Common myeloid progenitor, CD34-positive (primary cell): Measurements from ENCODE around the gene FOS.

Source experiments
- CTCF ChIA-PET: fragments of 350-600 bp; sonication (Branson Sonifier 250); formaldehyde crosslinking; loops from one replicate; lab custom pipeline; 2021; ENCODE audit warnings: antibody characterized with exemption; lab: Charles Lee
- POLR2A ChIA-PET: fragments of 350-600 bp; sonication (Branson Sonifier 250); formaldehyde crosslinking; loops from one replicate; lab custom pipeline; 2021; ENCODE audit warnings: antibody characterized with exemption; lab: Charles Lee
- DNase-seq, 3 donors: peaks; one replicate each; pipeline versions ENCODE4 v3.0.0 to v3.0.0-alpha.2; 2013
- H3K27ac ChIP-seq, 2 experiments: 1 replicate in 1 of 2; 2 replicates in 1 of 2; pipeline ENCODE4 v1.7.0; 2013; ENCODE audit warnings: inconsistent platforms in 2 of 2, low read length in 2 of 2, mild to moderate bottlenecking in 2 of 2, low read depth in 1 of 2, moderate library complexity in 1 of 2; ENCODE audit not compliant: severe bottlenecking in 2 of 2, insufficient read depth in 1 of 2, poor library complexity in 1 of 2
- H3K27me3 ChIP-seq, 5 experiments: replicated peaks in 2 of 5; 1 replicate in 3 of 5; 2 replicates in 2 of 5; pipeline versions ENCODE4 v1.6.1 to v1.7.0; 2013; ENCODE audit warnings: low read length in 4 of 5, mild to moderate bottlenecking in 2 of 5, moderate library complexity in 2 of 5, inconsistent platforms in 1 of 5; ENCODE audit not compliant: insufficient read depth in 5 of 5, control insufficient read depth in 4 of 5
- H3K36me3 ChIP-seq, 4 experiments: 1 replicate in 2 of 4; 2 replicates in 2 of 4; pipeline versions ENCODE4 v1.6.1 to v1.7.0; 2013; ENCODE audit warnings: low read length in 3 of 4, control low read depth in 1 of 4, mild to moderate bottlenecking in 1 of 4; ENCODE audit not compliant: control insufficient read depth in 4 of 4, insufficient read depth in 4 of 4
- H3K4me1 ChIP-seq, 4 experiments: 1 replicate in 3 of 4; 2 replicates in 1 of 4; pipeline versions ENCODE4 v1.6.1 to v1.7.1; 2013; ENCODE audit warnings: low read length in 3 of 4, mild to moderate bottlenecking in 3 of 4, control low read depth in 1 of 4, inconsistent platforms in 1 of 4, moderate library complexity in 1 of 4; ENCODE audit not compliant: control insufficient read depth in 4 of 4, insufficient read depth in 4 of 4; ENCODE audit errors: control extremely low read depth in 1 of 4
- H3K4me3 ChIP-seq, 7 experiments: 1 replicate in 4 of 7; 2 replicates in 3 of 7; pipeline versions ENCODE4 v1.5.1 to v1.7.0; 2013; ENCODE audit warnings: mild to moderate bottlenecking in 7 of 7, low read length in 6 of 7, moderate library complexity in 6 of 7, inconsistent platforms in 2 of 7, low read depth in 2 of 7, control low read depth in 1 of 7; ENCODE audit not compliant: insufficient read depth in 4 of 7, control insufficient read depth in 1 of 7; ENCODE audit errors: extremely low read depth in 1 of 7
- H3K9me3 ChIP-seq, 5 experiments: 1 replicate in 4 of 5; 2 replicates in 1 of 5; pipeline versions ENCODE4 v1.6.1 to v1.7.1; 2013; ENCODE audit warnings: low read length in 4 of 5, mild to moderate bottlenecking in 2 of 5, inconsistent platforms in 1 of 5, low read depth in 1 of 5, moderate library complexity in 1 of 5; ENCODE audit not compliant: control insufficient read depth in 4 of 5, insufficient read depth in 2 of 5; ENCODE audit errors: control extremely low read depth in 1 of 5
- WGBS: methylation state at CpG from one replicate; pipeline ENCODE4 v1.1.5; 2013; ENCODE audit not compliant: insufficient coverage; 5-methylcytosine and 5-hydroxymethylcytosine counted together

Gene FOS

GRCh38 chr14:75267141-75267721 lies 11.4 kb upstream of the FOS start:
- CTCF ChIA-PET, result interaction anchor here (0.6 to 1.9 kb wide), 8 partner anchors 9 to 160 kb away, joined by 3 to 7 read pairs (median 4); partner anchors contain the start of gene FOS
- DNase-seq, result no peak
- no peaks in the 10 kb centered on the region for H3K9me3 ChIP-seq
- H3K27ac ChIP-seq, result no peak overlapping the region
- H3K27me3 ChIP-seq, result no peaks in the 10 kb centered on the region
- WGBS, result 100% methylated on average over 1 of the region's 3 CpGs
- no peak overlapping the region for H3K4me3 ChIP-seq
- no peaks in the 10 kb centered on the region for H3K36me3 ChIP-seq
- POLR2A ChIA-PET, result no interaction called here
- peaks cover 4 to 15% (median 12%) of the 10 kb centered on the region in 4 experiments for H3K4me1 ChIP-seq

- no peak overlapping the region for H3K4me3 ChIP-seq
- H3K36me3 ChIP-seq, result no peaks in the 10 kb centered on the region
- ChIA-PET POLR2A (interaction anchor here (0.6 to 1.5 kb wide), 5 partner anchors 8 to 92 kb away, joined by 3 to 7 read pairs (median 4); partner anchors contain the start of gene TMED10), CTCF (interaction anchor here (0.5 to 1.9 kb wide), 6 partner anchors 9 to 128 kb away, joined by 3 to 7 read pairs (median 4); no protein-coding TSS in a partner anchor)
- H3K27ac ChIP-seq, result no peak overlapping the region
- no peaks in the 10 kb centered on the region for H3K9me3 ChIP-seq
- no peaks in the 10 kb centered on the region for H3K27me3 ChIP-seq
- 100% methylated on average over 4 of the region's 7 CpGs for WGBS
- peak in 2 of 3 donors; percentile 68 to 72 for DNase-seq
- H3K4me1 ChIP-seq, result peaks cover 9 to 23% (median 19%) of the 10 kb centered on the region in 4 experiments
Measured at GRCh38 chr14:75268633-75269550, 9.7 kb upstream of the FOS start.

GRCh38 chr14:75271514-75271913 lies 7.1 kb upstream of the FOS start:
- DNase-seq, result no peak
- no peak overlapping the region for H3K27ac ChIP-seq
- no peak overlapping the region for H3K4me3 ChIP-seq
- H3K36me3 ChIP-seq, result no peaks in the 10 kb centered on the region
- 100% methylated on average over 3 of the region's 9 CpGs for WGBS
- peaks cover 27 to 48% (median 45%) of the 10 kb centered on the region in 4 experiments for H3K4me1 ChIP-seq
- H3K27me3 ChIP-seq, result no peaks in the 10 kb centered on the region
- CTCF ChIA-PET, result interaction anchor here (1.2 to 1.3 kb wide), 2 partner anchors 12 to 39 kb away, joined by 3 read pairs; no protein-coding TSS in a partner anchor
- POLR2A ChIA-PET, result no interaction called here
- H3K9me3 ChIP-seq, result no peaks in the 10 kb centered on the region

- no peak for DNase-seq
- Histone ChIP-seq H3K4me3 (no peak overlapping the region), H3K36me3 (no peaks in the 10 kb centered on the region), H3K27me3 (no peaks in the 10 kb centered on the region), H3K27ac (no peak overlapping the region), H3K4me1 (peaks cover 30 to 60% (median 58%) of the 10 kb centered on the region in 4 experiments), H3K9me3 (no peaks in the 10 kb centered on the region)
- WGBS, result 96% methylated on average over 9 of the region's 13 CpGs
- CTCF ChIA-PET, result interaction anchor here (0.9 to 3.1 kb wide), 4 partner anchors 14 to 25 kb away, joined by 3 to 12 read pairs (median 4); no protein-coding TSS in a partner anchor
- POLR2A ChIA-PET, result interaction anchor here (7.1 kb wide), 1 partner anchor 15 kb away, joined by 87 read pairs; no protein-coding TSS in a partner anchor
Measured at GRCh38 chr14:75273272-75274049, 5.2 kb upstream of the FOS start.

GRCh38 chr14:75274050-75274898 lies 4.4 kb upstream of the FOS start:
- WGBS, result 50% methylated on average over 3 of the region's 6 CpGs
- peak overlapping the region in 1 of 2 experiments; percentile 59 for H3K27ac ChIP-seq
- peaks cover 0 to 6% (median 3%) of the 10 kb centered on the region in 5 experiments for H3K9me3 ChIP-seq

More at GRCh38 chr14:75274050-75274898, 4.4 kb upstream of the FOS start:
- Histone ChIP-seq H3K36me3 (peaks cover 0 to 6% (median 0%) of the 10 kb centered on the region in 4 experiments), H3K4me3 (no peak overlapping the region), H3K4me1 (peaks cover 29 to 61% (median 51%) of the 10 kb centered on the region in 4 experiments), H3K27me3 (peaks cover 0 to 5% (median 2%) of the 10 kb centered on the region in 5 experiments)
- CTCF ChIA-PET, result interaction anchor here (0.9 to 3.1 kb wide), 5 partner anchors 9 to 24 kb away, joined by 3 to 12 read pairs (median 4); no protein-coding TSS in a partner anchor
- no peak for DNase-seq
- POLR2A ChIA-PET, result interaction anchor here (7.1 kb wide), 1 partner anchor 16 kb away, joined by 87 read pairs; no protein-coding TSS in a partner anchor
